Endodermal cell (in vitro differentiated cells): Measurements from ENCODE around the gene MICALL2. TPM values are rescaled to one million over a fixed set of nuclear protein-coding genes. Genes with fewer than 3 reads are reported as not detected.

Experiments used
- DNase-seq: peaks from one replicate; pipeline ENCODE4 v3.0.0-alpha.2; 2017
- H3K27ac ChIP-seq: 2 replicates; pipeline ENCODE4 v1.5.1; 2013; ENCODE audit warnings: mild to moderate bottlenecking, low read depth, low read length, moderate library complexity
- H3K27me3 ChIP-seq: 2 replicates; pipeline ENCODE4 v1.6.1; 2013; ENCODE audit warnings: mild to moderate bottlenecking, low read length, moderate library complexity; ENCODE audit not compliant: insufficient read depth, control insufficient read depth, poor library complexity, severe bottlenecking
- H3K36me3 ChIP-seq: 2 replicates; pipeline ENCODE4 v1.7.0; 2013; ENCODE audit warnings: mild to moderate bottlenecking, low read length, moderate library complexity; ENCODE audit not compliant: control insufficient read depth, insufficient read depth
- H3K4me1 ChIP-seq: one replicate; pipeline ENCODE4 v1.7.0; 2013; ENCODE audit warnings: low read length; ENCODE audit not compliant: control insufficient read depth, insufficient read depth
- H3K4me3 ChIP-seq: 2 replicates; pipeline ENCODE4 v1.5.1; 2013; ENCODE audit warnings: mild to moderate bottlenecking, low read length, moderate library complexity
- H3K9ac ChIP-seq: 2 replicates; pipeline ENCODE4 v1.6.1; 2013; ENCODE audit warnings: mild to moderate bottlenecking, low read length, moderate library complexity; ENCODE audit not compliant: poor library complexity, severe bottlenecking; ENCODE audit errors: extremely low read depth
- H3K9me3 ChIP-seq: 2 replicates; pipeline ENCODE4 v1.6.1; 2013; ENCODE audit warnings: mild to moderate bottlenecking, low read length, moderate library complexity; ENCODE audit not compliant: control insufficient read depth
- H3K27ac Mint-ChIP-seq: 2 replicates; pipeline ENCODE4 v1.8.0; 2020; ENCODE audit warnings: mixed read lengths
- H3K27me3 Mint-ChIP-seq: 2 replicates; pipeline ENCODE4 v1.8.0; 2021; ENCODE audit warnings: mild to moderate bottlenecking, mixed read lengths; ENCODE audit not compliant: insufficient read depth
- H3K36me3 Mint-ChIP-seq: 2 replicates; pipeline ENCODE4 v1.8.0; 2020; ENCODE audit warnings: low read depth, mixed read lengths
- H3K4me1 Mint-ChIP-seq: 2 replicates; pipeline ENCODE4 v1.8.0; 2020; ENCODE audit warnings: mixed read lengths
- H3K4me3 Mint-ChIP-seq: 2 replicates; pipeline ENCODE4 v1.8.0; 2020; ENCODE audit warnings: mild to moderate bottlenecking, moderate library complexity, mixed read lengths
- H3K9me3 Mint-ChIP-seq: 2 replicates; pipeline ENCODE4 v1.8.0; 2020; ENCODE audit warnings: mild to moderate bottlenecking, mixed read lengths
- WGBS, 2 experiments: methylation state at CpG; one replicate each; pipeline versions ENCODE4 v1.1.5 to v1.1.7; 2013; ENCODE audit warnings: missing lambda C conversion rate in 2 of 2, mixed read lengths in 1 of 2; ENCODE audit not compliant: insufficient coverage in 1 of 2, insufficient read length in 1 of 2; 5-methylcytosine and 5-hydroxymethylcytosine counted together
- total RNA-seq, 2 donors: library from RNA; stranded (reverse); fragmentation: NEBNext Ultra II Directional in 1 of 2; extraction: Animal tissue kit (Norgen Biotek cat#: 25700) in 1 of 2; gene quantifications; 2 replicates in 1 of 2; 3 replicates in 1 of 2; pipeline ENCODE4 v1.2.1, GENCODE V29; 2021
- TF ChIP-seq, protein P1 (sequence below): fragments of 200-600 bp; sonication (generic); conservative IDR thresholded peaks from 2 replicates; pipeline ENCODE4 v1.5.0; 2021; ENCODE audit warnings: antibody characterized with exemption, mild to moderate bottlenecking

The MICALL2 gene
- total RNA-seq, 2 donors from 2014 or later: 19.4 to 24.8 TPM

DNA sequence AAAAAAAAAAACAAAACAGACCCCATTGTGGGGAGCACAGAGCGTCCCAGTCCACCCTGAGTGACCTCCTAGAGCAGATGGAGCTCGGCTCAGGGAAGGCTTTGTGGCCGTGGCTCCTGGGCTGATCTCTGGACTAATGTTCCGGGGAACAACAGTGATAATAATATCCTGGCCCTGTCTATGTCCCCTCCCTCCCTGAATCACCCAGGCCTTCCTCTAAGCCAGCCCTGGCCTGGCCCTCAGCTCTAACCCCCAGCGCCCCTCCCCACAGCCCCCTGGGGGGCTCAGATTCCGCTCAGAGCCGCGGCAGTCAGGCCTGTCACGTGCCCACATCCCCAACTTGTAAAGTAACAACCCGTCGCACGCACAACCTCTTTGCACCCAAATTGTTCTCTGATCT, 48.3 kb downstream of the MICALL2 start:
- no peaks in the 10 kb centered on the region for H3K9me3 Mint-ChIP-seq
- no peak overlapping the region for H3K9ac ChIP-seq
- 70% methylated on average over 10 to 12 of the region's 12 CpGs for WGBS, 2 experiments
- no peaks in the 10 kb centered on the region for H3K9me3 ChIP-seq
- H3K4me3 Mint-ChIP-seq: no peak overlapping the region
- peaks cover 20% of the 10 kb centered on the region for H3K27me3 Mint-ChIP-seq
- H3K4me1 Mint-ChIP-seq: no peaks in the 10 kb centered on the region
- DNase-seq: no peak
- H3K36me3 ChIP-seq: no peaks in the 10 kb centered on the region
- no peak overlapping the region for H3K27ac Mint-ChIP-seq
- TF ChIP-seq, protein P1, sequence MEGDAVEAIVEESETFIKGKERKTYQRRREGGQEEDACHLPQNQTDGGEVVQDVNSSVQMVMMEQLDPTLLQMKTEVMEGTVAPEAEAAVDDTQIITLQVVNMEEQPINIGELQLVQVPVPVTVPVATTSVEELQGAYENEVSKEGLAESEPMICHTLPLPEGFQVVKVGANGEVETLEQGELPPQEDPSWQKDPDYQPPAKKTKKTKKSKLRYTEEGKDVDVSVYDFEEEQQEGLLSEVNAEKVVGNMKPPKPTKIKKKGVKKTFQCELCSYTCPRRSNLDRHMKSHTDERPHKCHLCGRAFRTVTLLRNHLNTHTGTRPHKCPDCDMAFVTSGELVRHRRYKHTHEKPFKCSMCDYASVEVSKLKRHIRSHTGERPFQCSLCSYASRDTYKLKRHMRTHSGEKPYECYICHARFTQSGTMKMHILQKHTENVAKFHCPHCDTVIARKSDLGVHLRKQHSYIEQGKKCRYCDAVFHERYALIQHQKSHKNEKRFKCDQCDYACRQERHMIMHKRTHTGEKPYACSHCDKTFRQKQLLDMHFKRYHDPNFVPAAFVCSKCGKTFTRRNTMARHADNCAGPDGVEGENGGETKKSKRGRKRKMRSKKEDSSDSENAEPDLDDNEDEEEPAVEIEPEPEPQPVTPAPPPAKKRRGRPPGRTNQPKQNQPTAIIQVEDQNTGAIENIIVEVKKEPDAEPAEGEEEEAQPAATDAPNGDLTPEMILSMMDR: no peak
- no peaks in the 10 kb centered on the region for H3K4me1 ChIP-seq
- H3K27ac ChIP-seq: no peak overlapping the region
- H3K4me3 ChIP-seq: no peak overlapping the region
- H3K36me3 Mint-ChIP-seq: no peaks in the 10 kb centered on the region
- H3K27me3 ChIP-seq: peaks cover 20% of the 10 kb centered on the region

DNA sequence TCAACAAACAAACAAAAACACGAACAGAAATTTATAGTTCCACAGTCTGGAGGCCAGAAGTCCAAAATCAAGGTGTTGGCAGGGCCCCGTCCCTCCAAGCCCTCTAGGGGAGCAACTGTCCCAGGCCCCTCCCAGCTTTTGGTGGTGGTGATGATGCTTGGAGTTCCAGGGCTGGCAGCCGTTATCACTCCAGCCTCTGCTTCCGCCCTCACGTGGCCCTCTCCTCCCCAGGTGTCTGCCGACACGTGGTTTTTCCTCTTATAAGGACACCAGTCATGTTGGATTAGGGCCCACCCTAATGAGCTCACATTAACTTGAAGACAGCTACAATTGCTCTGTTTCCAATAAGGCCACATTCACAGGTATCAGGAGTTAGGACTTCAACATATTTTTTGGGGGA, 49.7 kb downstream of the MICALL2 start:
- Mint-ChIP-seq H3K4me3 (no peak overlapping the region), H3K27ac (no peak overlapping the region), H3K27me3 (peaks cover 19% of the 10 kb centered on the region), H3K9me3 (no peaks in the 10 kb centered on the region), H3K4me1 (no peaks in the 10 kb centered on the region), H3K36me3 (no peaks in the 10 kb centered on the region)
- no peaks in the 10 kb centered on the region for H3K4me1 ChIP-seq
- no peak overlapping the region for H3K9ac ChIP-seq
- 70 to 82% methylated on average over 6 to 7 of the region's 7 CpGs for WGBS, 2 experiments
- no peaks in the 10 kb centered on the region for H3K9me3 ChIP-seq
- H3K27me3 ChIP-seq: peaks cover 20% of the 10 kb centered on the region
- TF ChIP-seq, protein P1: no peak
- H3K27ac ChIP-seq: no peak overlapping the region
- H3K4me3 ChIP-seq: no peak overlapping the region
- no peaks in the 10 kb centered on the region for H3K36me3 ChIP-seq
- no peak for DNase-seq

DNA sequence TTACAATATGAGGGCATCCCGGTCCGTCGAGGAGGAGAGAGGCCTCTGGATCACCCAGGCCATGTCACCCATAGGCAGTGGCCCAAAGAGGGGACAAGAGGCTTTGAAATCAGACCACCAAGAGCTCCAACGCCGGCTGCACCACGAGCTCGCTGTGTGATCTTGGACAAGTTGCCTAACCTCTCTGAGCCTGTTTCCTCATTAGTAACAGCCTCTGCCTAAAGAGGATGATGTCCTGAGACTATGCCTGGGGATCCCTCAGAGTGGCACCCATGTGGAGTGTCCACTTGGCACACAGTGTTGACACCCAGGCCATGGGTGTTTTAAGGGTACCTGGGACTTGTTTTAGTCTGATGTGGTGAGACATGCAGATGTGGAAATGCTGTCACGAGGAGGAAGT, 50.8 kb downstream of the MICALL2 start:
- H3K4me1 ChIP-seq: no peaks in the 10 kb centered on the region
- peaks cover 29% of the 10 kb centered on the region for H3K27me3 ChIP-seq
- Mint-ChIP-seq H3K9me3 (no peaks in the 10 kb centered on the region), H3K27me3 (peaks cover 30% of the 10 kb centered on the region), H3K4me1 (peaks cover 4% of the 10 kb centered on the region), H3K27ac (no peak overlapping the region), H3K4me3 (no peak overlapping the region), H3K36me3 (no peaks in the 10 kb centered on the region)
- no peak overlapping the region for H3K4me3 ChIP-seq
- no peaks in the 10 kb centered on the region for H3K9me3 ChIP-seq
- H3K27ac ChIP-seq: no peak overlapping the region
- H3K36me3 ChIP-seq: no peaks in the 10 kb centered on the region
- WGBS, 2 experiments: 88 to 92% methylated on average over 8 of the region's 8 CpGs
- no peak overlapping the region for H3K9ac ChIP-seq
- TF ChIP-seq, protein P1: no peak
- no peak for DNase-seq
